NCI-H2227 (cell line): ENCODE results near the gene SPEF1.

ENCODE experiments used
- DNase-seq: peaks from one replicate; lab custom pipeline; 2025; ENCODE audit not compliant: unreplicated experiment; lab: John Stamatoyannopoulos, UW

Gene SPEF1

GRCh38 chr20:3767427-3768341 is 13.6 kb downstream of the SPEF1 start, which contains the start of gene ADISSP:
TSS of gene ADISSP (minus strand) at chr20:3767753. CDS start at chr20:3760100, 7,653 bp downstream.
- peak; percentile 99 for DNase-seq

DNA sequence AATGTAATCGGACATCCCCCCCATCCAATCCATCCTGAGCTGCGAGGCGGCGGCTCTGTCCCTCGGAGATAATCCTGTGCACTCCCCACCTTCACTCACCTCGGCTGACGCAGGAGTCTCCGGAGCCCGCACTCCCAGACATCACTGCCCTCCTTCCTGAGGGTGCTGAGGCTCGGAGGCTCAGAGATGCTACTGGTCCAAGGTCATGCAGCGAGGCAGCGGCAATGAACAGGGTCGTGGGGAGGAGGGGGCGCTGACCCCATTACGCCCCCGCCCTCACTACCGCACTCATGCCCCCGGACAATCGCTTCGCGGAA is 14.2 kb downstream of the SPEF1 start:
- DNase-seq: peak; percentile 40

DNA sequence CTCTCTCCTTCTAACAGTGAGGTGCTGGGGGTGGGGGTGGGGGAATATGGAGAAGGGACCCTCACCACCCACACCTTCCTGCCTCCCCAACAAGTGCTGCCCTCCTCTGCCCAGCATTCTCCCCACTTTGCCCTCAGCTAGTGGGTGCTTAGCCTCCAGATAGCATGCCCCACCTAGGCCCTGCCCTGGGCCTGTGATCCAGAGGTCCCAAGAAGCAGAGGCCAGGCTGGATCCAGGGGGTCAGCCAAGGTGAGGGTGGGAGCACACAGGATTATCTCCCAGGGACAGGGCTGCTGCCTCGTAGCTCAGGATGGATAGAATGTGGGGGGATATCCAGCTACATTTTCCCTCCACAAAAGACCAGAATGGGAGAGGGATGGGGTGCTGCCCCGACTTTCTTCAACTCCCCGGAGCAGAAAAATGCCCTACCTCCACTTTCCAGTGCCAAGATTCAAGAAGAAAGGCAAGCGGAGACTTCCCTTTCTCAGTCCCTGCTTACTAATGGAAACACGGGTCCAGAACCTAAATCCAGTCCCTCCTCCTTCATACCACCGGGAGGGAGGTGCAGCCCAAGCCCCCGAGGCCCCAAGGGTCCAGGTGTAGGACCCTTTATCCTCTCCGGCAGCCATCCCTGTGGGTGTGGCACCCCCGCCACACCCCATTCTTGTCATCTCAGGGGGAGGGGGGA is 14.7 kb downstream of the SPEF1 start:
- DNase-seq: no peak

DNA sequence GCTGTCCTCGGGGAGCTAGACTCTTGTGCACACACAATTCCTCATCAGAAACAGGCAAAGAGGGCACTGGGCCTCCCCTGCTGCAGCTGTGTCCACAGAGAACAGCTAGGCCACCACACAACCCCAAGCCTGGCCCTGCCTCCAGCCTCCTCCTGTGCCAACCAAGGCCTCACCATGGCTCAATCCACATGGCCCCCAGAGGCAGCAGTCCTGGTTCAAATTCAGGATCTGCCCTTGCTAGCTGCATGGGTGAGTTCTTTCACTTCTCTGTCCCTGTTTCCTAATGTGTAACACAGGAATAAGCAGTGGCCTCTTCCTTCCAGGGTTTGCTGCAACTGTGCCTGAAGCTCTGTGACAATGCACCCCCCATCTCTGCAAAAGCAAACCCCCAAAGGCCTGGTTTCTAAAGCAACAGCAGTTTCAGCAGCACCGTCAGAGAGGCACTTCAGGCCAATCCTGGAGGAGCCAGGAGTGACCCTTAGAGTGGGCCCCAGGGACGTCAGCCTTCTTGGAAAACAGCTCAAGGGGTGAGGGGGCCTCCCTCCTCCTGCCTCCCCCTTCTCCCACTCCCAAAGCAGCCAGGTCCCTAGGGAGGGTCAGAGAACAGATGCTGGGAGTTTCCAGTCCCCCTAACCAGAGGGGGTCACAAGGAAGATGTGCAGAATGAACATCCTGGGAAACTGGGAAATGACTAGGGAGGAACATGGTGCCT is 15.9 kb downstream of the SPEF1 start:
- no peak for DNase-seq

GRCh38 chr20:3764659-3765058 is 16.6 kb downstream of the SPEF1 start:
- no peak for DNase-seq

GRCh38 chr20:3763671-3764601 is 17.3 kb downstream of the SPEF1 start:
- no peak for DNase-seq

GRCh38 chr20:3760655-3761348 is 20.4 kb downstream of the SPEF1 start:
- peak; percentile 59 for DNase-seq

DNA sequence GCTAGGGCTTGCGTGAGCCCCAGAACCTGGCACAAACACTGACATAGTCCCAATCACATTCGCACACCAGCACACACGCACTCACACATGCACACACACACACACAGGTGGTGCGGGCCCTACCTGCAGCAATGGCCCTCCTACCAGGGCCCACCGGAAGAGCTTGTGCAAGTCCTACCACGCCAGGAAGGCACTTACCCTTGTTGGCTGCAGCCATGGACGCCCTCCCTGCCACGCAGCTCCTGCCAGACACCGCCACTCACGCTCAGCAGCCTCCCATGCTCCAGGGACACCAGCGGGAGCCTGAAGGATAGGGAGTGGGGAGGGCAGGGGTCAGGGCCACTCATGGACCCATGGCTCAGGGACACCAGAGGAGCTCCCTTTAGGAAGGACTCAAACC is 21.4 kb downstream of the SPEF1 start:
- DNase-seq: no peak

GRCh38 chr20:3759316-3759823 is 21.9 kb downstream of the SPEF1 start:
- no peak for DNase-seq

- DNase-seq: no peak
Measured at GRCh38 chr20:3758566-3758965, 22.7 kb downstream of the SPEF1 start.

DNA sequence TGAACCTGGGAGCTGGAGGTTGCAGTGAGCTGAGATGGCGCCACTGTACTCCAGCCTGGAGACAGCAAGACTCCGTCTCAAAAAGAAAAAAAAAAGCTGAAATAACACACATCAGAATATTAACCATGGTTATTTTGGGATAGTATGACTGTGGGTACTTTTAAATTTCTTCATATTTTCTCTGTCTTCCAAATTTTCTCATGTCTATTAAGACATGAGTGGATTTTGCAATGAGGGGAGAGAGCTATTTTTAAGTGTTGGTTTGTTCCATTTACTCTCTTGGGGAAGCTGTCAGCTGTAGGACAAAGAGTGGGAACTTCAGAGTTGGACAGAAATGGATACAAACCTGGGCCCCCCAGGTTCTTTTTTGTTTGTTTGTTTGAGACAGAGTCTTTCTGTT is 24.0 kb downstream of the SPEF1 start:
- no peak for DNase-seq

- DNase-seq: no peak
Measured at GRCh38 chr20:3755814-3756480, 25.3 kb downstream of the SPEF1 start.

- DNase-seq: no peak
Measured at GRCh38 chr20:3755269-3755668, 26.0 kb downstream of the SPEF1 start.

- no peak for DNase-seq
Measured at GRCh38 chr20:3754276-3754630, 27.0 kb downstream of the SPEF1 start.

GRCh38 chr20:3753501-3754275 is 27.6 kb downstream of the SPEF1 start:
- DNase-seq: no peak

GRCh38 chr20:3753098-3753497 is 28.1 kb downstream of the SPEF1 start:
- DNase-seq: peak; percentile 13

- DNase-seq: no peak
Measured at GRCh38 chr20:3752386-3752759, 28.9 kb downstream of the SPEF1 start.

DNA sequence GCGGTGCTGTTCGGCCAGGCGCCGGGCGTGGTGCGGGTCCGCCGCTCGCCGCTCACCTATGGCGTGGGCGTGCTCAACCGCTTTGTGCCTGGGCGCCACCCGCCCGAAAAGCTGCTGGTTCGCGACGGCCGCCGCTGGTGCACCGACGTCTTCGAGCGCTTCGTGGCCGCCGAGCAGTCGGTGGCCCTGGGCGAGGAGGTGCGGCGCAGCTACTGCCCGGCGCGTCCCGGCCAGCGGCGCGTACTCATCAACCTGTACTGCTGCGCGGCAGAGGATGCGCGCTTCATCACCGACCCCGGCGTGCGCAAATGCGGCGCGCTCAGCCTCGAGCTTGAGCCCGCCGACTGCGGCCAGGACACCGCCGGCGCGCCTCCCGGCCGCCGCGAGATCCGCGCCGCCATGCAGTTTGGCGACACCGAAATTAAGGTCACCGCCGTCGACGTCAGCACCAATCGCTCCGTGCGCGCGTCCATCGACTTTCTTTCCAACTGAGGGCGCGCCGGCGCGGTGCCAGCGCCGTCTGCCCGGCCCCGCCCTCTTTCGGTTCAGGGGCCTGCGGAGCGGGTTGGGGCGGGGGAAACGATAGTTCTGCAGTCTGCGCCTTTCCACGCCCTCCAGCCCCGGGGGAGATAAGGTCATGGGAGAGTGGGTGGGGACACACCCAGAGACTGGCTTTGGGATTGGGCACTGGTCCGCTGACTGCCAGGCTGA is 29.4 kb downstream of the SPEF1 start:
- DNase-seq: no peak
